Fibroblast of gingiva (primary cell): ENCODE measurements around the gene SDC4.
A peak's percentile ranks its signal among the peaks of the same experiment; 100 is the strongest.

Source experiments
- DNase-seq: peaks from one replicate; pipeline ENCODE4 v3.0.0-alpha.2; 2011; ENCODE audit warnings: low read depth

SDC4 gene

DNA sequence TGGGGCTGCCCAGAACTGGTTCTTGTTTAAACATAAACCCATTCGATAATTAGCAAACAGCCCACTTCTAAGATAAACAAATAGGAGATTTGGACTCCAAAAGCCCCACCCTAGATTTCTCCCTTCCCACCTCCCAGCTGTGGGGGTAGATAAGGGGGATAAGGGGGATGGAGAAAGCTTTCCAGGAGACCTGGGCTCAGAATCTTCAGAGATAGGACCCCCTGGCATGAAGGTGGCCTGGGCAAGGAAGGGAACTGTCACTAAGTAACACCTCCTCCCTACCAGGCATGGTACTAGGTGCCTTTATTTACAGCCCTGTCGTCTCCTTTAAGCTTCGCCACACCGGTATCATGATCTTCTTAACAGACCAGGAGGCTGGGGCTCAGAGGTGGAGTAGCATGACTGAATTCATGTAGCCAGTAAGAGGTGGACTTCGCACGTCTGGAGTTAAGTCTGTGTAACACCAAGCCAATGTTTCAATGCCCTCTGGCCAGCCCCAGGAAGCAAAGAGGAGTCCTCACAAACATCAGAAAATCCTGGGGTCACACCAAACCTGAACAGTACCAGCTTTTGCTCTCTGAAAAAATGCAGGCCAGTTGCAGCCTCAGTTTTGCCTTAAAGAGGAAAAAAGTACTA is 4.6 kb downstream of the SDC4 start:
- DNase-seq, result no peak

DNA sequence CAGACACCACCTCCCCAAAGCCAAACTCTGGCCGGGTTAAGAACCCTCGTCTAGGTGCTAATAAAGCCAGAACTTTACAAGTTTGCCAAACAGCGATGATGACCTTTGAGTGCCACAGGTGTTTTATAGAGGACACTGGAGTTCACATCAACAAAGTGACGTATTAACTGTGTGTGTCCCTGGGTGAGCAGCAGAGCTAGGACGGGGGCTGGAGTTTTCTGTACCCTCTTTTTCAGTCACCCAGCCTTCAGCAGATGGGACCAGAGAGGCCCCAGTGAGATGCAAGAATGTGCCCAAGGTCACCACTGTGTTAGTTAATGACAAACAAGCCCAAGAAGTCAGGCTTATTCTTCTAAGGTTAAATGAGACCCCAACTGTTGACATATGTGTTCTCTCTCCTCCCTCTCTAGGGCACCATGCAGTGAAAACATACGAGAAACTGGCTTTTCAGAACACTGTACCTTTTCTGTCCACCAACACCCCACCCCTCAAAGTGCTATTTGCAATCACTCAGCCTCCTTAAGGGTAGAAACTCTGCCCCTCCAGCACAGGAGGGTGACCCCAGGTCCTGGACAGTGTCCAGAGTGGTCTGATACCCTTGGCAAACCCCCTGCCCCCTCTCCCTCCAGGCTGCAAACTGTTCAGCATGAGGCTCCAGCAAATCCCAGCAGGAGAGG is 5.2 kb downstream of the SDC4 start:
- no peak for DNase-seq

DNA sequence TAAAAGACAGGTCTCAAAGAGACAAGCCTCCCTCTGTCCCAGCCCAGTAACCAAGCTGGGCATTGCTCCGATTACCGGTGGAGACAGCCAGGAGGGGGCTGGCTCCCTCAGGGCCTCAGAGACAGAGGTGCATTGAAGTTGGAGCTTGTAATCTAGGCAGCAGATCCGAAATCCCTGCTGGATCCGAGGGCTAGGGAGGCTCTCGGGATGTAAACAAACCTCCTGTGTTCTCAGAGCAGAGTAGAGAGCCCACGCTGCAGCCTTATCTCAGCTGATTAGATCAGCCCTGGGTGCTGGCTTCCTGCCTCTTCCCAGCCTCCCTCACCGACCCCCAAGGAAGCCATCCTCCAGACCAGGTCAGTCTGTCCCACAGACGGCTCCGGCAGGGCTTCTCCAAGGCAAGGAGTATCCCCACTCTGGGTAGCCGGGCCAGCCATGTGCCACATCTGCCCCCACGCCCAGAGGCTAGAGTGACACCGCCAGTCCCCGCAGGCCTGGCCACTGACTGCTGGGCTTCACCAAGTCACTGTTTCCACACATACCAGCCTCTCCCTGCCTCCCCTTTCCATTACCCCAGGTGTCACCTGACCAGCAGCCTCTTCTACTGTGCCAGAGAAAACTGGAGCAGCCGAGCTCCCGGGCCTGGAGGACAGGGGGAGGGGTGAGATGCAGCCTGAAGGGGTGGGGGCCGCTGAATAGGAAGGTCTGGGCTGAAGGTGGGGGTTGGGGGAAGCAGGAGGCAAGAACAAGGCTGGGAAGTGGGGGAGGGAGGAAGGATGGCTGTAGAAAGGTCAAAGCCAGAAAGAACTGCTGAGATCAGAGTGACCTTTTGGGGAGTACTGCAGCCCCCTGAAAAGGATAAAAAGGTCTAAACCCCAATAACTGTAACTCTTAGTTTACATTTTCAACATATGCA is 6.0 kb downstream of the SDC4 start:
- peak; percentile 52 for DNase-seq

DNA sequence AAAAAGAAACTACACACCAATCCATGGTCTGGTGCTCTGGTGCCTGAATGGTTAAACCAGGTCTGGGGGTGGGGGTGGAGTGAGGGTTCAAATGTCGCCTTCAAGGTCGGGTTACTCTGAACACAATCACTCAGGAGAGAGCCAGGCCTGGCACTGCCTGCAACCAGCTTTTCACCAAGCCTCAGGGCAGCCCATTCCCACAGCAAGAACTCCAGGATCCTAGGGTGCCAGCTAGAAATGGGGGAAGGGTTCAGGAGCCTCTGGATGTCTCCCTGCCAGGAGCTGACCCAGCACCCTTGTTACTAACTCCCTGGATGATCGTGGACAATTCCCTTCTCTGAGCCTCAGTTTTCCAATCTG is 6.7 kb downstream of the SDC4 start:
- DNase-seq, result no peak

DNA sequence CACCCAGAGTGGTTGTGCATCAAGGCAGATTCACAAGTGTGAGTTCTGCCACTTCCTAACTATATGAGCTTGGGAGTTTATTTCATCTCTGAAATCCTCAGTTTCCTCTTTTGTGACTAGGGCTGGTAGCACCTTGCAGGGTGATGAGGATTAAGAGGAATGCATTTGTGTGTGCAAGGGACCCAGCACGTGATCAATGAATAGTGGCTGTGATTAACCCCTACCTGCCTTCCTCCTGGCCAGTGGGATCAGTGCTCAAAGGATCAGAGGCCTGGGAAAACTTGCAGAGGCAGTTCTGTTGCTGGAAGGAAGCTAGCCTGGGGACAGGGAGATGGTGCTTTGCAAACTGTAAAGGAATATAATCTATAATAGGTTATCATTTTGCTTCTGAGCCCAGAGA is 7.3 kb downstream of the SDC4 start:
- DNase-seq, result no peak

DNA sequence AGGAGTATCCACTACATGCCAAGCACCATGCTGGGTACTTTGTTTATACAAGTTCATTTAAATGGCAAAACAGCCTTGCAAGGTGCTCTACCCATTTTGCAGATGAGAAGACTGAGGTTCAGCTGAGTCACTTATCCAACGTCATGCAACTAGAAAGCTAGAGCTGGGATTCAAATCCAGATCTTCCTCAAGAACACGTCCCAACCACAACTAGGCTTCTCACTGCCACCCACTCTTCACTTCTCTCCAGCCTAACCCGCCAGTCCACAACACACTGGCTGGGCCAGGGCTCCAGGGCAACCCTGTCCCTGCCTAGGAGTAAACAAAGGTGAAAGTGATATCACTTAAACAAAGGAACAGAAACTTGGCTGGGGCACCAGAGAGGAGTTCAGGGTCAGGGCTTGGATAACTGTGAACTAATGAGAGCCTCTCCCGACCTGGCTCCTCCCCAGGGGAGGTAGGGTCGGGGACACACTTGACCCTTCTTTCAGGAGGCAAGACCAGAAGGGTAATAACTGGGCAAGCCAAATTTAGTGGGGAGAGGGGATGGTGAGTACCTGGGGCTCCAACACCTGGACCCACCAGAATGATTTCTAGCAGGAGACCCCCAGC is 7.9 kb downstream of the SDC4 start:
- no peak for DNase-seq

DNA sequence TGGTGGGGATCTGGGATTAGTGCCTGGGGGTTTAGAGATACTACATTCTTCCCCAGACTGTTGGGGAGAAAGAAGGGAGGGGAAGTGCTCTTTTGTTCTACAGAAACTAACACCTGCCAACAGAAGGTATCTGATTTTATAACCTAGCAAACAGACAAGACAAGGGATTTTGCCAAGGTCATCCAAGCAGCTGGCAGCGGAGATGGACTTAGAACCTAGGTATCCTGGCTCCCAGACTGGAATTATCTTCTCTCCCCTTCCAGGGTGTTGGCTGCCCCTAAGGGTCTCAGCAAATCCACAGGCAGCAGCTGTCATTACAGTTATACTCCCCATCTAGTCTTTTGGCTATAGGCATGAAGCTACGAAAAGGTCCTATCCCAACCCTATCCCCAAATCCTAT is 8.4 kb downstream of the SDC4 start:
- no peak for DNase-seq

DNA sequence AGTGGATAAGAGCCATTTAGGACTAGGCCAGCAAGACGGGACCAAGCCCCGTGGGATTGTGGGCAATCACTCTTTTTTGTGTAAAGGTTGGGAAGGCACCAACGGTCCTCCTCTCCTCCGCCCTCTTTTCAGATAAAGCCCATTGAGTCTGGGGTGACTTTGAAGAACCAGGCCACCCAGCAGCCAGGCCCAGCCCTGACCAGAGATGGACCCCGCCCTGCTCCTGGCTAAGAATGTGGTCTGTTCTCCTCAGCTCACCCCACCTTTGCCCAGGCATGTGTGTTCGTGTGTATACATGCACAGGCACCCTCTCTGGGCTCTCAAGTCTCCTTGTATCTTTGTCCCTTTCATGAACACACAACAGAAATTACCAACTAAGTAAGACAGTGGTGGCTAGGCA is 9.1 kb downstream of the SDC4 start:
- DNase-seq, result no peak

DNA sequence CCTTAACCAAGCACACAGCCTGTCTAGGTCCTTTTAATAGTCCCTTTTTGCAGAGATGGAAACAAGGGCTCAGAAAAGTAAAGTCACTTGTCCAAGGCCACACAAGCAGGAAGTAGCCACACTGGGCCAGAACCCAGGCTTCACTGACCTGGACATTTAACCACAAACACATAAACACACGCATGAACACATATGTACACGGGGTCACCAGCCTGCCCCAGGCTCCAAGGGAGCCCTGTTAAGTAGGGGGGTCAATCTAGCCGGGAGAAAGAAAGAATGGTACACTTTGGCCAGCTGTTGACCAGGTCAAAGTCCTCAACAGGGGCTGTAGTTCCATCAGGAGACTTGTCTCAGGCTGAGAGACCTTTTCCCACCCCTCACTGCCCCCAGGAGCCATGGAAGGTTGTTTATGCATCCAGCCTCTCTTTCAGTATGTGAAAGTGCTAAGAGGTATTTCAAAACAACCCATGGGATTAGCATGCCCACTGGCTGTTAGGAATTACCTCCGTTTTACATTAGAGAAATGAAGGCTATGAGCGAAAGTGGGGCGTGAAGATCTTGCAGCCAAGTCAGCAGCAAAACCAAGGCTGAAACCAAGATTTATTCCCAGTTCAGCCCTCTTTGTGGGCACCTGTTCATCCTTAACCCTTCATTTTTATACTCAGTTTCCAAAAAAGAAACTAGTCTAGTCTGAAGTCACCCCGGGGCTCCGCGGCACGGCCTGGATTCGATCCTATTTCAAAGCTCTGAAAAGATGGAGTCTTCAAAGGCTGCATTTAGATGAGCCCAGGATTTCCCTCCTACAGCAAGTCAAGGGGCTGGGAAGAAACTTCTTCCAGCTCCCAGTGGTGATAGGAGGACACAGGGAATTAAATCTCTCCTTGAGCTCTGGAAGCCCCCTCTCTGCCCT is 9.8 kb downstream of the SDC4 start:
- DNase-seq, result peak; percentile 51

DNA sequence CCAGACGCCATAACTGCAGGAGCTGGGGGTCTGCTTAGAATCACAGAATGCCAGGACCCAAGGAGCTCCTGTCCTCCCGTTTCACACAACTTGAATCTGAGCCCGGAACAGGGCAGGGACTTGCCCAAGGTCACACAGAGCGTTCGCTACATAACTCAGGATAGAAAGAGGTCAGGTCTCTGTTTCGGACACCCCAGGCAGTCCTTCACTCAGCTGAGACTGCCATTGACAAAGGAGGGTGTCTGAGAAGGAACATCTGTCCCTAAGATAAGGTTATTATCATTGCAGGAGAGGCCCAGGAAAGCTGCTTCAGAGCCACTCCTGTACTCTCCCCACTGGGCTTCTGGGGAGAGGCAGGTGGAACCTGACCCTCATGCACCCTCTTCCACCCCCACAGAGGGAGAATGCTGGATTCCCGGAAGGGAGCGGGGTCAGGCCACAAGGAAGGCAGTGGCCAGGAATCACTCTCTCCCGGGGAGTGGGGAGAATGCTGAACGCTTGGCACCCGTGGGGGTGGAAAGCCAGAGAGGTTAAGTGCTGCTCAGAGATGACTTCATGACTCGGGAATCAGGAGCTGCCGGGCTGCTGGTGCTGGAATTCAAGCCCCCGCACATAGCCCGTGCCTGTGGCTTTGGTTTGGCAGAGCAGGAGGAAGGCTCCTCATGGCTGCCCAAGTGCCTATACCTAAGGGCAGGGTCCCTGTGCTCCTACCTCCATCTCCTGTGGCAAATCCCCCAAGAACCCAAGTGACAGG is 10.7 kb downstream of the SDC4 start:
- peak; percentile 88 for DNase-seq

DNA sequence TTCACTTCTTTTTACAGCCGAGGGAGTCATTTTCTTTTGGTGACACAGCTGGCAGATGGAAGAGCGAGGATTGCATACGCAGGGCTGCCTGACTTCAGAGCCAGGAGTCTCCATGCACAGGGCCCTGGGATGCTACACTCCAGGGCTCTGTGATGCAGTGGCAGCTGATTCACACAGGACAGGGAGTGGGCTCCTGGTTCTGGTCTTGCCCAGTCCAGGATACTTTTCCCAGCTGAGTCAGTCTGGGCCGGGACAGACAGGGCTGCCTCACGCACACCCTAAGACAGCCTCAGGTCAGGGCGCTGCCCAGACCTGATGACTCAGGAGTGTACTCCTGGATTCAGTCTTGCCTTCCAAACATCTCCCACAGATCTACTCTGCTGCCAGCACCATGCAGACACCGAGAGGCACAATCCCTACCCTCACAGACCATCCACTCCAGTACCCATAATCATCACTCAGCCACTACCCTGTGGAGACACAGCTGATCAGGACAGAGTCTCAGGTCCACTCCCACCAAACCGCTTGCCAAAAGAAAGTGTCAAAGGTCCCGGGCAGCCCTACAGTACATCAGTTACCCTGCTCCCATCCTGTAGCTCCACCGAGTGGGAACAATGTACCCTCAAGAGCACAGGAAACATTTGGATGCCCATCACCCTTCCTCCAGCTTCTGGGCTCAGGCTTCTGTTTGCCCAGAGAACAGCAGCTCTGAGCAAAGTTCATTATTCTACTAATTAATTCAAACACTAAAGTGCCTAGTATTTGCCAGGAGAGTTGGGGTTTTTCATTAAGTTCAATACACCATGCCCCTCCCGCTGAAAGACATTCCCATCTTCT is 11.5 kb downstream of the SDC4 start:
- DNase-seq, result peak; percentile 77

DNA sequence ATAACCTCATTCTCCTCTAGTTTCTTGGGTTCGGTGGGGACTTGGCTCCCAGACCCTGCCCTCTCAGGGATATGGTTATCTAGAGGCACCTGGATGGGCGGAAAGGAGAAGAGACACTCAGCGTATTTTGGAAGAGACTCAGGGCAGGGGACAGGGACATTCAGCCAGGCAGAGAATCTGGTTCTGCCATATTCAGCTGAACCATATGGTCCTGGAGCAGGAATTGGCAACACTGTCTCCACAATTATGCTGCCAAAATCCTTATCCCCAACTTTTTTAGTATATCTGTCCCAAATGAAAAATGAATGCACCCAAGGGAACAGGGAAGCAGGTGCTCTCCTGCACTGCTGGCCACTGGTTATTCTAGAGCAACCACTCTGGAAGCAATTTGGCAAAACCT is 17.7 kb downstream of the SDC4 start:
- no peak for DNase-seq

DNA sequence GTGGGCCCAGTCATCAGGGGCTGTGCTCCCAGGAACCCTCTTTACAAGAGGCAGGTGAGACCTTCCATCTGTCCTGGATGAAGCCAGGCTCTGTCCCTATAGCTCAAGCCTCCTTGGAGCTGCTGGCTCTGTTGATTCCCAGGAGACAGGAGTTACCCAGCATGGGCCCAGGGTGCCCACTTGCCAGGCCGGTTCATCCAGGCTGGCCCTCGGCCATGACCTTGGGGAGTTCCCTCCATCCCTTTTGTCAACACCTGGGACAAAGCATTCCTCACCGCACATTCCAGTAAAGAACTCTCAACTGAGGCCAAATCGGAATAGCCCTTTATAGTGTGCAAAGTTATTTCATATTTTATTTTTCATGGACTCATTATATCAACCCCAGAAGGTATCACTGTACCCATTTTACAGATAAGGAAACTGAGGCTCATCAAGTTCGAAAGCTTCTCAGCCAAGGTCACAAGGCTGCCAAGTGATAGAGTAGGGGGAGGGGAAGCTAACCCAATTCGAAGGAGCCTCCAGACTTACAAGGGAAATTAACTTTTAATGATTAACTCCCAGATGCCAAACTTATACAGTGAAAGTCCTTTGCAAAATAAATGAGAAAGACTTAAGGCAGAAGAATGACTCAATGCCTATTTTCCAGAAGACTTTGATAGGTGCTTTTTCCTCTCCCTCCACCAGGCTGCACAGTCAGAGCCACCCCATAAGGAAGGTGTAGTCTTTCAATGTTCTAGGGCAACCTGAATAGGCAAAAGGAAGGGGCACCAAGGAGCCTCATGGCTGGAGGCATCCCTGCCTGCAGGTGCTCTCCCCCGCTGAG is 18.5 kb downstream of the SDC4 start:
- no peak for DNase-seq

DNA sequence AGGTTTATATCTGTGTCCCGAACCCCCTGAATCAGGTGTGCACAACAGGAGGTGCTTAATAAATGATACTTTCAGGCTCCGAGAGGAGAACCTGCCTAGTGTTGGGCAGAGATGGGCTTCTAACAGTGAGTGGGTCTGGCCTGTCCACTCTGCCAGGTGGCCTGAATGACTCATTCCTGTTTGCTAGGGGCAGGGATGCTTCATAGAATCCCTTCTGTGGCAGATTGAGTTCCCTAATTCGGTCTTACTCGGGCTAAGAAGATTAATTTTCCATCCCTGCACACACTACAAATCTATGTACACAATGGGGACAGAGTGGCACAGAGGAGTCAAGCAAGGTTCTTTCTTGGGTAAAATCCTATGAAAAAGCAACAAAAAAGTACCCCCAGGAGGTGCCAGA is 19.8 kb downstream of the SDC4 start:
- DNase-seq, result no peak

DNA sequence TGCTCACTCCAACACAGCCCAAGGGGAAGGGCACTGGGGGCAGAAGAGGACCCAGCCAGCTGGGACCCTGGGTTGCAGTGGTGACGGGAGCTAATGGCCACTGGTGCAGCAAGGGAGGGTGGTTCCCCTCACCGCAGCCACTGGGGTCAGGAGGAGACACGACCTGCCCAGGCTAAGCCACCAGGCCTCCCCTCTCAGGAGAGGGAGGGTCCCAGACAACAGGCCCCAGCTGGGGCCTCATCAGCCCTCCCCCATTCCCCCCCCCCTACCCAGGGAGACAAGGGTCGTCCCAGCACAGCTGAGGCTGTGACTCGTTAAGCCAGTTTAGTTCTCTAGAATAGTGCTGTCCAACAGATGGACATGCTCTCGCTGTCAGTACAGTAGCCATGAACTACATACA is 22.9 kb downstream of the SDC4 start:
- DNase-seq, result no peak

DNA sequence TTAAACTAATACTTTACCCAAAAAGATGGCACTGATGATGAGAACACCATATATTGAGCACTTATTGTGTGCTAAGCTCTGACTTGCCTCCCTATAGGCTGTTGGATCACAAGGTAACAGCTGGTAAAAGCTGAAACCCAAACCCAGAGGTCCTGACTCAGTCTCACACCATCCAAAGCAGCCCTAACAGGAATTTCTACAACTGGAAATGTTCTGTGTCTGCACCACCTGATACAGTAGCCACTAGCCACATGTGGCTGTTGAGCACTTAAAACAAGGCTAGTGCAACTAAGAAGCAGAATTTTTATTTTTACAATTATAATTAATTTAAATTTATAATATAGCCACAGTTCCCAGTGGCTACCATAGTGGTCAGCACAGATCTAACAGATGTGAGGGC is 24.5 kb downstream of the SDC4 start:
- peak; percentile 38 for DNase-seq

DNA sequence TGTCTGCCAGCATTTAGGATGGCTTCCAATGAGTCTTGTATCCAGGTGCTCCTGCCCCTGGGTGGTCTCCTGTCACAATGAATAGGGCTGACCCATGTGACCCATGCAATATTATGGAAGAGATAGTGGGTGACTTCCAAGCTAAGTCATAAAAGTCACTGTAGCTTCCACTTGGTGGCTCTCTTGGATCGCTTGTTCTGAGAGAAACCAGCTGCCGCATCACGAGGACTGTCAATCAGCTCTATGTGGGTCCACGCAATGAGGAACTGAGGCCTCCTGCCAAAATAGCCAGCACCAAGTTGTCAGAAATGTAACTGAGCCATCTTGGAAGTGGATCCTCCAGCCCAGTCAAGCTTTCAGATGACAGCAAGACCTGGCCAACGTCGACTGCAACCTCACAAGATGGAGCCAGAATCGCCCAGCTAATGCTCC is 25.3 kb downstream of the SDC4 start:
- DNase-seq, result peak; percentile 72

DNA sequence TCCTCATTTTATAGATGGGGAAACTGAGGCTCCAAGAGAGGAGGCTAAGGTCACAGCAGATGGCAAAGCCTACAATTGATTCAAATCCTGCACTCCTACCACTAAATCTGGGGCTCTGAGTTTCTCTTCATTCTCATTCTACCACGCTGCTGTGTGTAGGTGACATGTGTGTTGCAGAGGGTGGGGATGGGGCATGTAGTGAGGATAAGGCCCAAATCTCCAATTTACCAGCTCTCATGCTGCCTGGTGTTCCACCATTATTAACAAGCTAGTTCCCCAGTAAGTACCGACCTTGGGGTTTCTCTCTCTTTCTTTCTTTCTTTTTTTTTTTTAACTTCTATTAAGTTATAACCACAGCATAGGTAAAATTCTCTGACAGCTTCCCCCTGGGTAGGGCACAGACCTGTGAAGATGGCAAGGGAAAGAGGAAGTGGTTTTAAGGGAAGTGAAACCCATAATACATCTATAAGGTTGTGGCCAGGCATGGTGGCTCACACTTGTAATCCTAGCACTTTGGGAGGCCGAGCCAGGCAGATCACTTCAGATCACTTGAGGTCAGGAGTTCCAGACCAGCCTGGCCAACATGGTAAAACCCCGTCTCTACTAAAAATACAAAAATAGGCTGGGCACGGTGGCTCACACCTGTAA is 27.2 kb downstream of the SDC4 start:
- DNase-seq, result no peak

DNA sequence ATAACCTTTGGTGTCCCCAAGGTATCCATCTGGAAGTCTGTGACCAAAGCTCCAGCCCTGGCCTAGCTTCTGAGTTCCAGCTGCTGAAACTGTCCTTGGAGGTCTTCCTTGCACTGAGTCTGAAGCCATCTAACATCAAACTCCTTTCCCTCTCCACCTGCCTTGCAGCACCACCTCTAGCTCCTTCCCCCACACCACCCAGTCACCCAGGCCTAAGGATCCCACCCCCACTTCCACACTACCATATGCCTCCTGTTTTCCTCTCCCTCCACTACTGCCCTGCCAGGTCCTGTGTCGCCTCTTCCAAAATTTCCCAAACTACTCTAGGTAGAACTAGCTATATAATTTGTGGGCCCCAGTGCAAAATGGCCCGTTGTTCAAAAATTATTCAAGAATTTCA is 29.3 kb downstream of the SDC4 start:
- DNase-seq, result no peak
